GM23338 (cell line): ENCODE measurements around the gene PPIF. TPM values are rescaled to one million over a fixed set of nuclear protein-coding genes. Genes with fewer than 3 reads are reported as not detected.
A peak's percentile ranks its signal among the peaks of the same experiment; 100 is the strongest.

Experiments used
- ATAC-seq: fragments of 200-7000 bp; cut with Tn5 transposase; 3 replicates; pipeline ENCODE4 v1.9.1; 2020
- DNase-seq: peaks from one replicate; pipeline ENCODE4 v3.0.0-alpha.2; 2015; ENCODE audit warnings: low spot score
- H2AFZ ChIP-seq: fragments of 200-600 bp; sonication (generic); 2 replicates; pipeline ENCODE4 v1.8.0; 2016; ENCODE audit warnings: antibody characterized with exemption, mild to moderate bottlenecking, moderate library complexity
- H3F3A ChIP-seq: fragments of 200-600 bp; sonication (generic); replicated peaks from 2 replicates; pipeline ENCODE4 v1.8.0; 2017; ENCODE audit warnings: antibody characterized with exemption, mixed run types, low read depth
- H3K27ac ChIP-seq: fragments of 200-600 bp; sonication (generic); 2 replicates; pipeline ENCODE4 v1.6.1; 2016; ENCODE audit warnings: low read depth
- H3K27me3 ChIP-seq: fragments of 200-600 bp; sonication (generic); 2 replicates; pipeline ENCODE4 v1.8.0; 2016; ENCODE audit warnings: mild to moderate bottlenecking, mixed run types, moderate library complexity; ENCODE audit not compliant: insufficient read depth
- H3K36me3 ChIP-seq: fragments of 200-600 bp; sonication (generic); 2 replicates; pipeline ENCODE4 v1.8.0; 2016; ENCODE audit warnings: mild to moderate bottlenecking; ENCODE audit not compliant: insufficient read depth
- H3K4me1 ChIP-seq: fragments of 200-600 bp; sonication (generic); 2 replicates; pipeline ENCODE4 v1.8.0; 2016; ENCODE audit warnings: mild to moderate bottlenecking, moderate library complexity; ENCODE audit not compliant: insufficient read depth
- H3K4me2 ChIP-seq: fragments of 200-600 bp; sonication (generic); 2 replicates; pipeline ENCODE4 v1.7.1; 2017; ENCODE audit warnings: mixed run types
- H3K4me3 ChIP-seq: fragments of 200-600 bp; sonication (generic); 2 replicates; pipeline ENCODE4 v1.6.1; 2016; ENCODE audit warnings: mixed run types
- H3K79me2 ChIP-seq: fragments of 200-600 bp; sonication (generic); replicated peaks from 2 replicates; pipeline ENCODE4 v1.8.0; 2017; ENCODE audit warnings: mild to moderate bottlenecking; ENCODE audit not compliant: insufficient read depth
- H3K9me2 ChIP-seq: fragments of 200-600 bp; sonication (generic); 2 replicates; pipeline ENCODE4 v1.8.0; 2017; ENCODE audit not compliant: insufficient read depth
- H4K20me1 ChIP-seq: fragments of 200-600 bp; sonication (generic); replicated peaks from 2 replicates; pipeline ENCODE4 v1.8.0; 2017; ENCODE audit warnings: mild to moderate bottlenecking; ENCODE audit not compliant: insufficient read depth
- H3K27ac Mint-ChIP-seq: 2 replicates; pipeline ENCODE4 v1.8.0; 2020; ENCODE audit warnings: inconsistent platforms, mild to moderate bottlenecking, moderate library complexity, mixed read lengths
- H3K27me3 Mint-ChIP-seq: 3 replicates; pipeline ENCODE4 v1.8.0; 2022; ENCODE audit warnings: low read depth, mild to moderate bottlenecking, moderate library complexity, mixed read lengths, inconsistent platforms; ENCODE audit not compliant: insufficient read depth, poor library complexity
- H3K36me3 Mint-ChIP-seq: 3 replicates; pipeline ENCODE4 v1.8.0; 2021; ENCODE audit warnings: low read depth, mild to moderate bottlenecking, inconsistent platforms, moderate library complexity, mixed read lengths
- H3K4me1 Mint-ChIP-seq: 3 replicates; pipeline ENCODE4 v1.8.0; 2020; ENCODE audit warnings: mild to moderate bottlenecking, inconsistent platforms, mixed read lengths
- H3K4me3 Mint-ChIP-seq: 3 replicates; pipeline ENCODE4 v1.8.0; 2021; ENCODE audit warnings: moderate library complexity, mild to moderate bottlenecking, inconsistent platforms, mixed read lengths
- H3K9me3 Mint-ChIP-seq: 3 replicates; pipeline ENCODE4 v1.8.0; 2020; ENCODE audit warnings: moderate library complexity, mild to moderate bottlenecking, inconsistent platforms, mixed read lengths
- CREB1 ChIP-seq: fragments of 250-450 bp; sonication (Bioruptor Pico); IDR thresholded peaks from 2 replicates; pipeline ENCODE4 v1.5.0; 2020; ENCODE audit warnings: low read depth, mild to moderate bottlenecking, moderate library complexity
- EZH2 ChIP-seq: fragments of 200-600 bp; sonication (generic); IDR thresholded peaks from one replicate; pipeline ENCODE4 v1.8.0; 2017; ENCODE audit warnings: antibody characterized with exemption, mild to moderate bottlenecking, low read depth; ENCODE audit not compliant: unreplicated experiment
- EZH2phosphoT487 ChIP-seq: fragments of 200-600 bp; sonication (generic); IDR thresholded peaks from one replicate; pipeline ENCODE4 v1.8.1; 2018; ENCODE audit warnings: antibody characterized with exemption; ENCODE audit not compliant: unreplicated experiment
- JUNB ChIP-seq: IDR thresholded peaks from one replicate; pipeline ENCODE4 v1.6.1; 2016; ENCODE audit warnings: antibody characterized with exemption; ENCODE audit not compliant: unreplicated experiment
- NANOG ChIP-seq: IDR thresholded peaks from 2 replicates; pipeline ENCODE4 v1.6.1; 2016; ENCODE audit warnings: antibody characterized with exemption, borderline replicate concordance
- POLR2AphosphoS5 ChIP-seq: IDR thresholded peaks from 2 replicates; pipeline ENCODE4 v1.6.1; 2016; ENCODE audit warnings: antibody characterized with exemption, low read depth
- STAT1 ChIP-seq: IDR thresholded peaks from one replicate; pipeline ENCODE4 v1.6.1; 2016; ENCODE audit warnings: antibody characterized with exemption; ENCODE audit not compliant: unreplicated experiment
- ZNF114 ChIP-seq: fragments of 250-450 bp; sonication (Bioruptor Pico); IDR thresholded peaks from 2 replicates; pipeline ENCODE4 v1.5.0; 2020; ENCODE audit warnings: mild to moderate bottlenecking, moderate library complexity
- ZNF331 ChIP-seq: fragments of 250-450 bp; sonication (Bioruptor Pico); IDR thresholded peaks from 2 replicates; pipeline ENCODE4 v1.5.0; 2020; ENCODE audit warnings: low read depth, mild to moderate bottlenecking, moderate library complexity
- polyA plus RNA-seq: library from polyadenylated mRNA; unstranded; fragments of >200 nt; fragmentation: Nextera tagmentation; extraction: Ambion mirVana; gene quantifications from 2 replicates; pipeline ENCODE4 v1.2.1, GENCODE V29; 2016
- total RNA-seq: library from RNA; depleted of rRNA; stranded (reverse); fragments of >200 nt; shearing (Covaris generic); gene quantifications from 2 replicates; pipeline ENCODE4 v1.2.3, GENCODE V29; 2014
- TF ChIP-seq, protein P1 (sequence below): IDR thresholded peaks from 2 replicates; pipeline ENCODE4 v1.6.1; 2016; ENCODE audit warnings: antibody characterized with exemption
- TF ChIP-seq, protein P2 (sequence below): fragments of 250-450 bp; sonication (Bioruptor Pico); IDR thresholded peaks from 2 replicates; pipeline ENCODE4 v1.5.0; 2020; ENCODE audit warnings: mild to moderate bottlenecking, moderate library complexity
- TF ChIP-seq, protein P3 (sequence below): IDR thresholded peaks from one replicate; pipeline ENCODE4 v1.6.1; 2018; ENCODE audit warnings: antibody characterized with exemption; ENCODE audit not compliant: unreplicated experiment
- TF ChIP-seq, protein P4 (sequence below), 2 experiments: fragments of 200-600 bp in 1 of 2; sonication (generic) in 1 of 2; conservative IDR thresholded peaks; 2 replicates each; pipeline versions ENCODE4 v1.5.1 to v1.6.1; 2016 to 2017; ENCODE audit warnings: antibody characterized with exemption in 2 of 2, low read depth in 2 of 2, mild to moderate bottlenecking in 2 of 2, moderate library complexity in 1 of 2

PPIF gene
- total and polyA plus RNA-seq, 2 experiments from 2014 or later, result 32.1 to 43.6 TPM

DNA sequence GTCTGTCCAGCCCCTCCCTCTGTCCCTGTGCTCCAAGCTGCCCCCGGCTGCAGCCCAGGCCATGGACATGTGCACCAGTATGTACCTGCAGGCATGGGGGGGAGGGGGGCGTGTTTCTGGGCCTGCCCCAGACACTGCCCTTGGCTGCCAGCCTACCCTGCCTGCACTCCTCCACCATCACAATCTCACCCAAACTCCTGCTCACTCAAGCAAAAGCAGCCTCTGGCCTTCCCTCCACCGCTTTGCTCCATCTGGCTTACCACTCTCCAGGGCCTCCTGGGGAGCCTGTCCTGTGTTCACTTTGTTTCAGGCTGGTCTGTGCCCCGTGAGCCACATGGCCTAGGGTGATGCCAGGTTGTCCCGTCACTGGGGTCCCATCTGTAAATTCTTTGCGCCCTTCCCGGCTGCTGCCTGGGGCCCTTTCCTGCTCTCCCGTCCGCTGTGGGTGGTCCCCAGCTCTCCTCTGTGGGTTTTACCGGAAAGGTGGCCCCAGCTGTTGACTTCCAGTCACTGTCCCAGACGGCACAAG is 33.3 kb upstream of the PPIF start:
- DNase-seq (no peak), ATAC-seq (no peak)
- Histone ChIP-seq H3K4me2 (no peak overlapping the region), H3K27me3 (no peaks in the 10 kb centered on the region), H3K36me3 (no peaks in the 10 kb centered on the region), H3K79me2 (no peaks in the 10 kb centered on the region), H3K27ac (no peak overlapping the region), H3K4me3 (no peak overlapping the region), H2AFZ (no peak overlapping the region), H4K20me1 (no peaks in the 10 kb centered on the region), H3K4me1 (peaks cover 18% of the 10 kb centered on the region), H3K9me2 (no peaks in the 10 kb centered on the region), H3F3A (no peaks in the 10 kb centered on the region)
- Mint-ChIP-seq H3K36me3 (peaks cover 5% of the 10 kb centered on the region; the same call in 2 of the 3 replicates), H3K9me3 (peaks cover 2% of the 10 kb centered on the region; the same call in 1 of the 3 replicates), H3K4me3 (no peak overlapping the region), H3K27me3 (peaks cover 39% of the 10 kb centered on the region), H3K4me1 (peaks cover 36% of the 10 kb centered on the region), H3K27ac (peak overlapping the region; percentile 44)
- TF ChIP-seq, protein P1, sequence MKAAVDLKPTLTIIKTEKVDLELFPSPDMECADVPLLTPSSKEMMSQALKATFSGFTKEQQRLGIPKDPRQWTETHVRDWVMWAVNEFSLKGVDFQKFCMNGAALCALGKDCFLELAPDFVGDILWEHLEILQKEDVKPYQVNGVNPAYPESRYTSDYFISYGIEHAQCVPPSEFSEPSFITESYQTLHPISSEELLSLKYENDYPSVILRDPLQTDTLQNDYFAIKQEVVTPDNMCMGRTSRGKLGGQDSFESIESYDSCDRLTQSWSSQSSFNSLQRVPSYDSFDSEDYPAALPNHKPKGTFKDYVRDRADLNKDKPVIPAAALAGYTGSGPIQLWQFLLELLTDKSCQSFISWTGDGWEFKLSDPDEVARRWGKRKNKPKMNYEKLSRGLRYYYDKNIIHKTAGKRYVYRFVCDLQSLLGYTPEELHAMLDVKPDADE, result no peak
- TF ChIP-seq CREB1 (CRISPR knock-in tag), result no peak
- TF ChIP-seq JUNB, result no peak
- TF ChIP-seq, protein P2, sequence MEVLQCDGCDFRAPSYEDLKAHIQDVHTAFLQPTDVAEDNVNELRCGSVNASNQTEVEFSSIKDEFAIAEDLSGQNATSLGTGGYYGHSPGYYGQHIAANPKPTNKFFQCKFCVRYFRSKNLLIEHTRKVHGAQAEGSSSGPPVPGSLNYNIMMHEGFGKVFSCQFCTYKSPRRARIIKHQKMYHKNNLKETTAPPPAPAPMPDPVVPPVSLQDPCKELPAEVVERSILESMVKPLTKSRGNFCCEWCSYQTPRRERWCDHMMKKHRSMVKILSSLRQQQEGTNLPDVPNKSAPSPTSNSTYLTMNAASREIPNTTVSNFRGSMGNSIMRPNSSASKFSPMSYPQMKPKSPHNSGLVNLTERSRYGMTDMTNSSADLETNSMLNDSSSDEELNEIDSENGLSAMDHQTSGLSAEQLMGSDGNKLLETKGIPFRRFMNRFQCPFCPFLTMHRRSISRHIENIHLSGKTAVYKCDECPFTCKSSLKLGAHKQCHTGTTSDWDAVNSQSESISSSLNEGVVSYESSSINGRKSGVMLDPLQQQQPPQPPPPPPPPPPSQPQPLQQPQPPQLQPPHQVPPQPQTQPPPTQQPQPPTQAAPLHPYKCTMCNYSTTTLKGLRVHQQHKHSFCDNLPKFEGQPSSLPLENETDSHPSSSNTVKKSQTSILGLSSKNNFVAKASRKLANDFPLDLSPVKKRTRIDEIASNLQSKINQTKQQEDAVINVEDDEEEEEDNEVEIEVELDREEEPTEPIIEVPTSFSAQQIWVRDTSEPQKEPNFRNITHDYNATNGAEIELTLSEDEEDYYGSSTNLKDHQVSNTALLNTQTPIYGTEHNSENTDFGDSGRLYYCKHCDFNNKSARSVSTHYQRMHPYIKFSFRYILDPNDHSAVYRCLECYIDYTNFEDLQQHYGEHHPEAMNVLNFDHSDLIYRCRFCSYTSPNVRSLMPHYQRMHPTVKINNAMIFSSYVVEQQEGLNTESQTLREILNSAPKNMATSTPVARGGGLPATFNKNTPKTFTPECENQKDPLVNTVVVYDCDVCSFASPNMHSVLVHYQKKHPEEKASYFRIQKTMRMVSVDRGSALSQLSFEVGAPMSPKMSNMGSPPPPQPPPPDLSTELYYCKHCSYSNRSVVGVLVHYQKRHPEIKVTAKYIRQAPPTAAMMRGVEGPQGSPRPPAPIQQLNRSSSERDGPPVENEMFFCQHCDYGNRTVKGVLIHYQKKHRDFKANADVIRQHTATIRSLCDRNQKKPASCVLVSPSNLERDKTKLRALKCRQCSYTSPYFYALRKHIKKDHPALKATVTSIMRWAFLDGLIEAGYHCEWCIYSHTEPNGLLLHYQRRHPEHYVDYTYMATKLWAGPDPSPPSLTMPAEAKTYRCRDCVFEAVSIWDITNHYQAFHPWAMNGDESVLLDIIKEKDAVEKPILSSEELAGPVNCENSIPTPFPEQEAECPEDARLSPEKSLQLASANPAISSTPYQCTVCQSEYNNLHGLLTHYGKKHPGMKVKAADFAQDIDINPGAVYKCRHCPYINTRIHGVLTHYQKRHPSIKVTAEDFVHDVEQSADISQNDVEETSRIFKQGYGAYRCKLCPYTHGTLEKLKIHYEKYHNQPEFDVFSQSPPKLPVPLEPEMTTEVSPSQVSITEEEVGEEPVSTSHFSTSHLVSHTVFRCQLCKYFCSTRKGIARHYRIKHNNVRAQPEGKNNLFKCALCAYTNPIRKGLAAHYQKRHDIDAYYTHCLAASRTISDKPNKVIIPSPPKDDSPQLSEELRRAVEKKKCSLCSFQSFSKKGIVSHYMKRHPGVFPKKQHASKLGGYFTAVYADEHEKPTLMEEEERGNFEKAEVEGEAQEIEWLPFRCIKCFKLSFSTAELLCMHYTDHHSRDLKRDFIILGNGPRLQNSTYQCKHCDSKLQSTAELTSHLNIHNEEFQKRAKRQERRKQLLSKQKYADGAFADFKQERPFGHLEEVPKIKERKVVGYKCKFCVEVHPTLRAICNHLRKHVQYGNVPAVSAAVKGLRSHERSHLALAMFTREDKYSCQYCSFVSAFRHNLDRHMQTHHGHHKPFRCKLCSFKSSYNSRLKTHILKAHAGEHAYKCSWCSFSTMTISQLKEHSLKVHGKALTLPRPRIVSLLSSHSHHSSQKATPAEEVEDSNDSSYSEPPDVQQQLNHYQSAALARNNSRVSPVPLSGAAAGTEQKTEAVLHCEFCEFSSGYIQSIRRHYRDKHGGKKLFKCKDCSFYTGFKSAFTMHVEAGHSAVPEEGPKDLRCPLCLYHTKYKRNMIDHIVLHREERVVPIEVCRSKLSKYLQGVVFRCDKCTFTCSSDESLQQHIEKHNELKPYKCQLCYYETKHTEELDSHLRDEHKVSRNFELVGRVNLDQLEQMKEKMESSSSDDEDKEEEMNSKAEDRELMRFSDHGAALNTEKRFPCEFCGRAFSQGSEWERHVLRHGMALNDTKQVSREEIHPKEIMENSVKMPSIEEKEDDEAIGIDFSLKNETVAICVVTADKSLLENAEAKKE (CRISPR knock-in tag), result no peak
- TF ChIP-seq ZNF331, result no peak
- TF ChIP-seq POLR2AphosphoS5, result no peak
- no peak for TF ChIP-seq EZH2phosphoT487
- no peak for TF ChIP-seq ZNF114
- TF ChIP-seq STAT1, result no peak
- TF ChIP-seq, protein P3, sequence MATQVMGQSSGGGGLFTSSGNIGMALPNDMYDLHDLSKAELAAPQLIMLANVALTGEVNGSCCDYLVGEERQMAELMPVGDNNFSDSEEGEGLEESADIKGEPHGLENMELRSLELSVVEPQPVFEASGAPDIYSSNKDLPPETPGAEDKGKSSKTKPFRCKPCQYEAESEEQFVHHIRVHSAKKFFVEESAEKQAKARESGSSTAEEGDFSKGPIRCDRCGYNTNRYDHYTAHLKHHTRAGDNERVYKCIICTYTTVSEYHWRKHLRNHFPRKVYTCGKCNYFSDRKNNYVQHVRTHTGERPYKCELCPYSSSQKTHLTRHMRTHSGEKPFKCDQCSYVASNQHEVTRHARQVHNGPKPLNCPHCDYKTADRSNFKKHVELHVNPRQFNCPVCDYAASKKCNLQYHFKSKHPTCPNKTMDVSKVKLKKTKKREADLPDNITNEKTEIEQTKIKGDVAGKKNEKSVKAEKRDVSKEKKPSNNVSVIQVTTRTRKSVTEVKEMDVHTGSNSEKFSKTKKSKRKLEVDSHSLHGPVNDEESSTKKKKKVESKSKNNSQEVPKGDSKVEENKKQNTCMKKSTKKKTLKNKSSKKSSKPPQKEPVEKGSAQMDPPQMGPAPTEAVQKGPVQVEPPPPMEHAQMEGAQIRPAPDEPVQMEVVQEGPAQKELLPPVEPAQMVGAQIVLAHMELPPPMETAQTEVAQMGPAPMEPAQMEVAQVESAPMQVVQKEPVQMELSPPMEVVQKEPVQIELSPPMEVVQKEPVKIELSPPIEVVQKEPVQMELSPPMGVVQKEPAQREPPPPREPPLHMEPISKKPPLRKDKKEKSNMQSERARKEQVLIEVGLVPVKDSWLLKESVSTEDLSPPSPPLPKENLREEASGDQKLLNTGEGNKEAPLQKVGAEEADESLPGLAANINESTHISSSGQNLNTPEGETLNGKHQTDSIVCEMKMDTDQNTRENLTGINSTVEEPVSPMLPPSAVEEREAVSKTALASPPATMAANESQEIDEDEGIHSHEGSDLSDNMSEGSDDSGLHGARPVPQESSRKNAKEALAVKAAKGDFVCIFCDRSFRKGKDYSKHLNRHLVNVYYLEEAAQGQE, result no peak
- TF ChIP-seq EZH2, result no peak
- TF ChIP-seq, protein P4, sequence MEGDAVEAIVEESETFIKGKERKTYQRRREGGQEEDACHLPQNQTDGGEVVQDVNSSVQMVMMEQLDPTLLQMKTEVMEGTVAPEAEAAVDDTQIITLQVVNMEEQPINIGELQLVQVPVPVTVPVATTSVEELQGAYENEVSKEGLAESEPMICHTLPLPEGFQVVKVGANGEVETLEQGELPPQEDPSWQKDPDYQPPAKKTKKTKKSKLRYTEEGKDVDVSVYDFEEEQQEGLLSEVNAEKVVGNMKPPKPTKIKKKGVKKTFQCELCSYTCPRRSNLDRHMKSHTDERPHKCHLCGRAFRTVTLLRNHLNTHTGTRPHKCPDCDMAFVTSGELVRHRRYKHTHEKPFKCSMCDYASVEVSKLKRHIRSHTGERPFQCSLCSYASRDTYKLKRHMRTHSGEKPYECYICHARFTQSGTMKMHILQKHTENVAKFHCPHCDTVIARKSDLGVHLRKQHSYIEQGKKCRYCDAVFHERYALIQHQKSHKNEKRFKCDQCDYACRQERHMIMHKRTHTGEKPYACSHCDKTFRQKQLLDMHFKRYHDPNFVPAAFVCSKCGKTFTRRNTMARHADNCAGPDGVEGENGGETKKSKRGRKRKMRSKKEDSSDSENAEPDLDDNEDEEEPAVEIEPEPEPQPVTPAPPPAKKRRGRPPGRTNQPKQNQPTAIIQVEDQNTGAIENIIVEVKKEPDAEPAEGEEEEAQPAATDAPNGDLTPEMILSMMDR (conservative IDR thresholded peaks at IDR 0.05; ENCODE audit: low read depth in 2 of 2), result no peak
- no peak for TF ChIP-seq NANOG
